ENCODE measurements around the gene GSTP1. TPM values are rescaled to one million over a fixed set of nuclear protein-coding genes. Genes with fewer than 3 reads are reported as not detected.

GSTP1 gene
- total RNA-seq, 1 experiment from 2014 or later: 1,799 TPM

- CTCF ChIA-PET: interaction anchor here (1.3 to 2.5 kb wide), 3 partner anchors 14 to 44 kb away, joined by 4 to 36 read pairs (median 6); partner anchors contain the start of genes GSTP1 and NUDT8
- no peak overlapping the region for H3K27ac Mint-ChIP-seq (ENCODE audit: unreplicated experiment)
- intact Hi-C loops (cut with micrococcal nuclease; ENCODE audit: unreplicated experiment): loop anchor here (2.0 kb wide), 1 partner anchor 43 kb away; no protein-coding TSS in a partner anchor
Observed at GRCh38 chr11:67615728-67616430, 32.3 kb downstream of the GSTP1 start.

GRCh38 chr11:67616431-67617242 is 33.0 kb downstream of the GSTP1 start:
- no TSS peak for BruUV-seq (replicated peaks)
- H3K27ac Mint-ChIP-seq (ENCODE audit: unreplicated experiment): no peak overlapping the region

More at GRCh38 chr11:67615728-67616430, 32.3 kb downstream of the GSTP1 start:
- no peak for DNase-seq
- TF ChIP-seq, protein P1, sequence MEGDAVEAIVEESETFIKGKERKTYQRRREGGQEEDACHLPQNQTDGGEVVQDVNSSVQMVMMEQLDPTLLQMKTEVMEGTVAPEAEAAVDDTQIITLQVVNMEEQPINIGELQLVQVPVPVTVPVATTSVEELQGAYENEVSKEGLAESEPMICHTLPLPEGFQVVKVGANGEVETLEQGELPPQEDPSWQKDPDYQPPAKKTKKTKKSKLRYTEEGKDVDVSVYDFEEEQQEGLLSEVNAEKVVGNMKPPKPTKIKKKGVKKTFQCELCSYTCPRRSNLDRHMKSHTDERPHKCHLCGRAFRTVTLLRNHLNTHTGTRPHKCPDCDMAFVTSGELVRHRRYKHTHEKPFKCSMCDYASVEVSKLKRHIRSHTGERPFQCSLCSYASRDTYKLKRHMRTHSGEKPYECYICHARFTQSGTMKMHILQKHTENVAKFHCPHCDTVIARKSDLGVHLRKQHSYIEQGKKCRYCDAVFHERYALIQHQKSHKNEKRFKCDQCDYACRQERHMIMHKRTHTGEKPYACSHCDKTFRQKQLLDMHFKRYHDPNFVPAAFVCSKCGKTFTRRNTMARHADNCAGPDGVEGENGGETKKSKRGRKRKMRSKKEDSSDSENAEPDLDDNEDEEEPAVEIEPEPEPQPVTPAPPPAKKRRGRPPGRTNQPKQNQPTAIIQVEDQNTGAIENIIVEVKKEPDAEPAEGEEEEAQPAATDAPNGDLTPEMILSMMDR (IDR thresholded peaks at IDR 0.05; ENCODE audit: insufficient read depth in 1 of 2, low read depth in 1 of 2, low read length in 1 of 2, severe bottlenecking in 1 of 2, unreplicated experiment in 1 of 2): no peak
- H3K9me3 Mint-ChIP-seq (ENCODE audit: unreplicated experiment): no peaks in the 10 kb centered on the region
- no TSS peak for BruUV-seq (replicated peaks)
- H3K4me1 Mint-ChIP-seq (ENCODE audit: low read depth, unreplicated experiment): peaks cover 6% of the 10 kb centered on the region
- no peak overlapping the region for H3K4me3 Mint-ChIP-seq (ENCODE audit: unreplicated experiment)
- no peak overlapping the region for H3K4me3 ChIP-seq (ENCODE audit: low read depth, low read length)
- peaks cover 20% of the 10 kb centered on the region for H3K36me3 Mint-ChIP-seq (ENCODE audit: insufficient read depth, unreplicated experiment)
- H3K27me3 Mint-ChIP-seq (ENCODE audit: insufficient read depth, unreplicated experiment): no peaks in the 10 kb centered on the region
- no peaks in the 10 kb centered on the region for H3K9me3 ChIP-seq
- peaks cover 5% of the 10 kb centered on the region; the same call in 1 of the 2 replicates for H3K36me3 ChIP-seq (ENCODE audit: control insufficient read depth, insufficient read depth, low read length)
- H3K4me1 ChIP-seq: no peaks in the 10 kb centered on the region
- POLR2A ChIA-PET: no interaction called here
- no peaks in the 10 kb centered on the region for H3K27me3 ChIP-seq (replicated peaks; ENCODE audit: control insufficient read depth, insufficient read depth, low read length)

More at GRCh38 chr11:67616431-67617242, 33.0 kb downstream of the GSTP1 start:
- ChIA-PET CTCF (interaction anchor here (0.6 to 2.1 kb wide), 5 partner anchors 13 to 173 kb away, joined by 3 to 6 read pairs (median 4); partner anchors contain the start of genes CORO1B, GSTP1 and NUDT8), POLR2A (no interaction called here)
- Histone ChIP-seq H3K36me3 (ENCODE audit: control insufficient read depth, insufficient read depth, low read length) (0 out of 2 replicates have a peak, but pooled peaks cover 3% of the 10 kb centered on the region), H3K27me3 (replicated peaks; ENCODE audit: control insufficient read depth, insufficient read depth, low read length) (no peaks in the 10 kb centered on the region), H3K4me3 (ENCODE audit: low read depth, low read length) (no peak overlapping the region), H3K9me3 (no peaks in the 10 kb centered on the region), H3K4me1 (no peaks in the 10 kb centered on the region)
- H3K27me3 Mint-ChIP-seq (ENCODE audit: insufficient read depth, unreplicated experiment): no peaks in the 10 kb centered on the region
- H3K36me3 Mint-ChIP-seq (ENCODE audit: insufficient read depth, unreplicated experiment): peaks cover 12% of the 10 kb centered on the region
- peak in 1 of 2 experiments; percentile 44 for DNase-seq
- TF ChIP-seq, protein P1 (IDR thresholded peaks at IDR 0.05; ENCODE audit: insufficient read depth in 1 of 2, low read depth in 1 of 2, low read length in 1 of 2, severe bottlenecking in 1 of 2, unreplicated experiment in 1 of 2): no peak
- H3K4me1 Mint-ChIP-seq (ENCODE audit: low read depth, unreplicated experiment): peaks cover 6% of the 10 kb centered on the region
- no peaks in the 10 kb centered on the region for H3K9me3 Mint-ChIP-seq (ENCODE audit: unreplicated experiment)
- H3K4me3 Mint-ChIP-seq (ENCODE audit: unreplicated experiment): no peak overlapping the region
- intact Hi-C loops (cut with micrococcal nuclease; ENCODE audit: unreplicated experiment): no loop called here

Measured in Caco-2 (cell line).